Uterus (tissue), 2 donors: Measurements from ENCODE around the gene DDOST.

Experiments used
- POLR2A ChIP-seq, 2 donors: fragments of 450-650 bp; IDR thresholded peaks; one replicate each; pipeline ENCODE4 v1.6.1; 2016; ENCODE audit warnings: antibody characterized with exemption in 2 of 2, mild to moderate bottlenecking in 1 of 2, moderate library complexity in 1 of 2
- TF ChIP-seq, protein P1 (sequence below), 4 experiments: fragments of 200-600 bp in 2 of 4; fragments of 450-650 bp in 2 of 4; sonication (generic) in 2 of 4; IDR thresholded peaks; one replicate each; pipeline ENCODE4 v1.5.1; 2016 to 2019; ENCODE audit warnings: antibody characterized with exemption in 4 of 4, mild to moderate bottlenecking in 2 of 4, moderate library complexity in 1 of 4

DNA sequence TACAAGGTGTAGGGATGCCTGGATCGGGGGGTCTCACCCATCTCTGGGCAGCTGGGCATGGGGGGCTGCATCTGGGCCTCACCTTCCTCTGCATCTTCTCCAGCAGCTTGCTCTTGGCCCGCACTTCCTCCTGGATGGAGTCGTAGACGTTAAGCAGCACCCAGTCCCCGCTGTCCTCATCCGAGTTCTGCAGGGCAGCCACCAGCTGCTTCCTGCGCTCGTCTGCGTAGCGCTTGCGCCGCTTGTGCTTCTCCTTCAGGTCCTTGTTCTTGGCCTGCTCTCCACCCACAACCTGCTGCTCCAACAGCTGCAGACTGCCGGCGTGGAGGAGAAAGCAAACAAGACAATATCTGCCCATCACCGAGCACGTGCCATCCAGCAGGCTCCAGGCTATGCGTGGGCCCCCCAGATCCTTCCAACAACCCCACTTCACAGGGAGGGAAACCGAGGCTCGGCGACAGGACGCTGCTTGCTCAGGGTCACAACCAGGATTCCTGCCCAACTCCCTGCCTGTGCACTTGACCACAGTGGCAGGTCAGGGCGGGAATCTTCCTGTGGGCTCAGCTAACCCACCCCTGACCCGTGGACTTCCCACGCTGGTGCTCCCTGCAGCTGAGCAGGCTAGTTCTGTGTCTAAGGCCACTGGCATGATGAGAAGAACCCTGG lies 21.5 kb upstream of the DDOST start:
- TF ChIP-seq, protein P1, sequence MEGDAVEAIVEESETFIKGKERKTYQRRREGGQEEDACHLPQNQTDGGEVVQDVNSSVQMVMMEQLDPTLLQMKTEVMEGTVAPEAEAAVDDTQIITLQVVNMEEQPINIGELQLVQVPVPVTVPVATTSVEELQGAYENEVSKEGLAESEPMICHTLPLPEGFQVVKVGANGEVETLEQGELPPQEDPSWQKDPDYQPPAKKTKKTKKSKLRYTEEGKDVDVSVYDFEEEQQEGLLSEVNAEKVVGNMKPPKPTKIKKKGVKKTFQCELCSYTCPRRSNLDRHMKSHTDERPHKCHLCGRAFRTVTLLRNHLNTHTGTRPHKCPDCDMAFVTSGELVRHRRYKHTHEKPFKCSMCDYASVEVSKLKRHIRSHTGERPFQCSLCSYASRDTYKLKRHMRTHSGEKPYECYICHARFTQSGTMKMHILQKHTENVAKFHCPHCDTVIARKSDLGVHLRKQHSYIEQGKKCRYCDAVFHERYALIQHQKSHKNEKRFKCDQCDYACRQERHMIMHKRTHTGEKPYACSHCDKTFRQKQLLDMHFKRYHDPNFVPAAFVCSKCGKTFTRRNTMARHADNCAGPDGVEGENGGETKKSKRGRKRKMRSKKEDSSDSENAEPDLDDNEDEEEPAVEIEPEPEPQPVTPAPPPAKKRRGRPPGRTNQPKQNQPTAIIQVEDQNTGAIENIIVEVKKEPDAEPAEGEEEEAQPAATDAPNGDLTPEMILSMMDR (IDR thresholded peaks at IDR 0.05) = no peak
- TF ChIP-seq POLR2A (IDR thresholded peaks at IDR 0.05) = no peak
